Effector memory CD4-positive, alpha-beta T cell (primary cell): ENCODE data around the gene C2.
A peak's percentile ranks its signal among the peaks of the same experiment; 100 is the strongest.
"Not testable (repeated sequence)": the region's sequence is repeated elsewhere in the genome, so short reads cannot be mapped to it uniquely, and the experiment has no call there.

Experiments
- DNase-seq, 3 donors: peaks; one replicate each; pipeline ENCODE4 v3.0.0-alpha.2; 2020
- H3K27ac ChIP-seq: 2 replicates; pipeline ENCODE4 v1.7.0; 2013; ENCODE audit warnings: mild to moderate bottlenecking, low read length, moderate library complexity; ENCODE audit not compliant: insufficient read depth, poor library complexity, severe bottlenecking
- H3K27me3 ChIP-seq: replicated peaks from 2 replicates; pipeline ENCODE4 v1.7.0; 2013; ENCODE audit warnings: mild to moderate bottlenecking, low read length; ENCODE audit not compliant: insufficient read depth, control insufficient read depth, poor library complexity, severe bottlenecking
- H3K36me3 ChIP-seq: 2 replicates; pipeline ENCODE4 v1.7.0; 2013; ENCODE audit warnings: mild to moderate bottlenecking, low read length, moderate library complexity; ENCODE audit not compliant: control insufficient read depth, insufficient read depth
- H3K4me1 ChIP-seq: 2 replicates; pipeline ENCODE4 v1.7.0; 2013; ENCODE audit warnings: low read length, mild to moderate bottlenecking; ENCODE audit not compliant: control insufficient read depth, insufficient read depth, poor library complexity, severe bottlenecking
- H3K4me3 ChIP-seq: 2 replicates; pipeline ENCODE4 v1.7.0; 2013; ENCODE audit warnings: low read length, low read depth, mild to moderate bottlenecking; ENCODE audit not compliant: insufficient read depth, poor library complexity, severe bottlenecking
- H3K9me3 ChIP-seq: 2 replicates; pipeline ENCODE4 v1.7.0; 2013; ENCODE audit warnings: mild to moderate bottlenecking, low read length, moderate library complexity; ENCODE audit not compliant: control insufficient read depth

C2 gene

DNA sequence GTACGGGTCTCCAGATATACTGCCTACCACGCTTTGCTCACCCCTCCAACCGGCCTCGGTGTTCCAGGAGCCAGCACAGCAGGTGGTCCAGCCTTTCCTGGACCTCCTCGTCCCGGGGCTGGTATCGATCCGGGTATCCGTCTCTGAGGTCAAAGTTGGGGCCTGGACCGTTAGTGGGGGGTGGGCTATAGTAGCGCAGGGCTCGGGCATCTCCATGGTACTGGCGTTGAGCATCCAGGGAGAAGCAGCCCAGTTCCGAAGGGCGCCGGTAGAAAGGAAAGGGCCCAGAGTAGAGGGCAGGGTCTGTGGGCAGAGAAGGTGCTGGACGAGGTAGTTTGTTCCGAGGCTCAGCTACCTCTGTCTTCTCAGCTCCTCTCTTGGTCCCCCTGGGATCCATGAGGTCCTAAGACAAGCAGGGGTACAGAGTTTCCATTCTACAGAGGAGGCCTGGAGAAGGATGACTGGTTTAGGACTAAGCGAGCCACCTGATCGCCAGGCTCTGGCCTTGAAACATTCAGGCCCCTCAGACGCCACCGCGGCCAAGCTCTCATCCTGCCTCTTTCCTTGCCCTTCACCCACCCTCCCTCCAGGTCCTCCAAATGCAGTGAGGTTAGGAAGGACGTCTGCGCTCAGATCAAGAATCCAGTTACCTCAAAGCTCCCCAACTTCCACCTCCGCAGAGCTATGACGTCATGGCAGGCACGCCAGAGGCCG is 43.9 kb downstream of the C2 start:
- Histone ChIP-seq H3K9me3 (no peaks in the 10 kb centered on the region), H3K27ac (peak overlapping the region; percentile 98), H3K4me1 (peaks cover 21% of the 10 kb centered on the region), H3K27me3 (no peaks in the 10 kb centered on the region), H3K36me3 (peaks cover 40% of the 10 kb centered on the region), H3K4me3 (peak overlapping the region; percentile 58)
- DNase-seq, result no peak

DNA sequence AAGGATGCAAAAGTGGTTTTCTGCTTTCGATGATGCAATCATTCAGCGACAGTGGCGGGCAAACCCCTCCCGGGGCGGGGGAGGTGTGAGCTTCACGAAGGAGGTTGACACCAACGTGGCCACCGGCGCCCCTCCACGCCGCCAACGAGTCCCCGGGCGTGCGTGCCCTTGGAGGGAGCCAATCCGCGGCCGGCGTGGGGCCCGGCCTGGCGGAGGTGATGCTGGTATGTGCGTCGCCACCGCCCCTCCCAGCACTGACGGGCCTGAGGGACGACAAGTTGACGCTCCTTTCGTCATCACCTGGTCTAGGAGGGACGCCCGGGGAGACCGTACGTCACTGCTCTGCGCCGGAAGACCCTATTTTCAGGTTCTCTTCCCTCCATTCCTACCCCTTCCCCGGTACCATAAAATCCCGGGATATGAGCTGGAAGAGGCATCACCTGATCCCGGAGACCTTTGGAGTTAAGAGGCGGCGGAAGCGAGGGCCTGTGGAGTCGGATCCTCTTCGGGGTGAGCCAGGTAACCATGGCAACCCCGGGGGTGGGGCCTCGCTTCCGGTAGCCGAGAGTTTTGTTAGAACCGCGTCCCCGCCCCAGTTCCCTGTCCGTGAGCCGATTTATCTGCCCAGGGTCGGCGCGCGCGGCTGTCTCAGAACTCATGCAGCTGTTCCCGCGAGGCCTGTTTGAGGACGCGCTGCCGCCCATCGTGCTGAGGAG is 44.6 kb downstream of the C2 start, which contains the start of gene DXO:
Gene DXO (minus strand): TSS at position 146 of the 716 bp plus-strand sequence. CDS start 463 bp downstream, outside the sequence.
- Histone ChIP-seq H3K9me3 (no peaks in the 10 kb centered on the region), H3K27me3 (no peaks in the 10 kb centered on the region), H3K36me3 (peaks cover 32% of the 10 kb centered on the region), H3K4me3 (peak within 1 kb of the TSS; percentile 58), H3K4me1 (peaks cover 21% of the 10 kb centered on the region), H3K27ac (peak within 1 kb of the TSS; percentile 98)
- peak; percentile 98 to 99 (median 99) for DNase-seq

DNA sequence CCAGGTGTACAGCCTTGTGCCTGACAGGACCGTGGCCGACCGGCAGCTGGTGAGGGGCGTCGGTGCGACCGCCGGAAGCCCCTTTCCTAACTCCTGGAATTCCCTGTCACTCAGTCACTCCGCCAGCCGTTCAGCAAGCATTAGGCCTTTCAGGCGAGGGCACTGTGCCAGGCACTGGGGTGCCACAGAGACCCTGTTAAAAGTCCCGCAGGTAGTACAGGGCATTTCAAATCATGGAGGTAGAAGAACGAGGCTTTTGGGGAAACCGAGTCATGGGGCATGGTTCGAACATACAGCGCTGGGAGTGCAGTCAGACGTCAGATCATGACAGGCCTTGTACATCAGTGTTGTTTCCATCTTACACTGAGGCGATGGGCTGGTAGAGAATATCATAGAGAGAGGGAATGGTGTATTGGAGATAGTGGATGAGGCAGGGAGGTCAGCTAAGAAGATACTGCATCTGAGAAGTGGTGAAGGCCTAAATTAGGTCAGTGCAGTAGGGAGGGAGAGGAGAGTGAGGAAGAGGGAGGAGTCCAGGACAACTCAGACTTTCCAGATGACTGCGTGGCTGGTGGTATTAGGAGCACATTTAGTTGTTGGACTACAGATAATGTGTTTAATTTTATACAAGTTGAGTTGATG is 45.3 kb downstream of the C2 start:
- Histone ChIP-seq H3K27me3 (no peaks in the 10 kb centered on the region), H3K36me3 (peaks cover 26% of the 10 kb centered on the region), H3K9me3 (no peaks in the 10 kb centered on the region), H3K4me1 (peaks cover 21% of the 10 kb centered on the region), H3K4me3 (peak overlapping the region; percentile 58), H3K27ac (peak overlapping the region; percentile 98)
- no peak for DNase-seq

DNA sequence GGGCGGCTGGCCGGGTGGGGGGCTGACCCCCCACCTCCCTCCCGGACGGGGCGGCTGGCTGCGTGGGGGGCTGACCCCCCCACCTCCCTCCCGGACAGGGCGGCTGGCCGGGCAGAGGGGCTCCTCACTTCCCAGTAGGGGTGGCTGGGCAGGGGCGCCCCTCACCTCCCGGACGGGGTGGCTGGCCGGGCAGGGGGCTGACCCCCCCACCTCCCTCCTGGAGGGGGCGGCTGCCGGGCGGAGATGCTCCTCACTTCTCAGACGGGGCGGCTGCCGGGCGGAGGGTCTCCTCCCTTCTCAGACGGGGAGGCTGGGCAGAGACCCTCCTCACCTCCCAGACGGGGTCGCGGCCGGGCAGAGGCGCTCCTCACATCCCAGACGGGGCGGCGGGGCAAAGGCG is 48.5 kb downstream of the C2 start:
- DNase-seq, H3K27ac ChIP-seq, H3K4me3 ChIP-seq, H3K36me3 ChIP-seq, H3K27me3 ChIP-seq, H3K9me3 ChIP-seq: not testable (repeated sequence)
- H3K4me1 ChIP-seq, result peaks cover 17% of the 10 kb centered on the region

DNA sequence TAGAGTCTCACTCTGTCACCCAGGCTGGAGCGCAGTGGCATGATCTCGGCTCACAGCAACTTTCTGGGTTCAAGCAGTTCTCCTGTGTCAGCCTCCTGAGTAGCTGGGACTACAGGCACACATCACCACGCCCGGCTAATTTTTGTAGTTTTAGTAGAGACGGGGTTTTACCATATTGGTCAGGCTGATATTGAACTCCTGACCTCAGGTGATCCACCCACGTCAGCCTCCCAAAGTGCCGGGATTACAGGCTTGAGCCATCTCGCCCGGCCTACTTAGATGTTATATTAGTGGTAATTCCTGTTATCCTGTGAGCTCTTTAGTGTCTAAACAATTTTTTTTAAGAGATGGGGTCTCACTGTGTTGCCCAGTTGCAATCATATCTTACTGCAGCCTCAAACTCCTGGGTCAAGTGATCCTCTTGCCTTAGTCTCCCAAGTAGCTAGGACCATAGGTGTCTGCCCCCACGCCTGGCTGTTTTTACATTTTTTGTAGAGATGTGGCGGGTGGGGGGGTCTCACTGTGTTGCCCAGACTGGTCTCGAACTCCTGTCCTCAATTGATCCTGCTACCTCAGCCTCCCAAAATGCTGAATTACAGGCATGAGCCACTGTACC is 50.4 kb downstream of the C2 start:
- peaks cover 7% of the 10 kb centered on the region for H3K36me3 ChIP-seq
- H3K9me3 ChIP-seq, result no peaks in the 10 kb centered on the region
- no peak overlapping the region for H3K4me3 ChIP-seq
- H3K27me3 ChIP-seq, result no peaks in the 10 kb centered on the region
- no peak overlapping the region for H3K27ac ChIP-seq
- no peak for DNase-seq
- H3K4me1 ChIP-seq, result peaks cover 7% of the 10 kb centered on the region

DNA sequence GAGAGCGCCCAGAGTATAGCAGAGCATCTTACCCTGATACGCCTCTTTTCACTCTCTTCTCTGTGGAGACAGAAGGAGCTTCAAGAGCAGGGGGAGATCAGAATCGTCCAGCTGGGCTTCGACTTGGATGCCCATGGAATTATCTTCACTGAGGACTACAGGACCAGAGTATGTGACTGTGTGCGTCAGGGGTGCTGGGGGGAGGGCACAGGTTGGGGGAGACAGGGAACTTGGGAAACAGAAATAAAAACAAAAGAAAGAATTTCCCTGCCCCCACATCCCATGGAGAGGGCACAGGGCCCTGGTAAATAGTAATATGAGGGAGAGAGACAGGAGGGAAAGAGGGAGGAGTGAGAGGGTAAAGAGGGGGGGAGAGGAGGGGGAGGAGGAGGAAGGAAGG is 51.3 kb downstream of the C2 start:
- H3K4me3 ChIP-seq, result no peak overlapping the region
- no peak for DNase-seq
- no peaks in the 10 kb centered on the region for H3K27me3 ChIP-seq
- H3K27ac ChIP-seq, result no peak overlapping the region
- H3K4me1 ChIP-seq, result peaks cover 5% of the 10 kb centered on the region
- H3K9me3 ChIP-seq, result no peaks in the 10 kb centered on the region
- peaks cover 7% of the 10 kb centered on the region for H3K36me3 ChIP-seq

DNA sequence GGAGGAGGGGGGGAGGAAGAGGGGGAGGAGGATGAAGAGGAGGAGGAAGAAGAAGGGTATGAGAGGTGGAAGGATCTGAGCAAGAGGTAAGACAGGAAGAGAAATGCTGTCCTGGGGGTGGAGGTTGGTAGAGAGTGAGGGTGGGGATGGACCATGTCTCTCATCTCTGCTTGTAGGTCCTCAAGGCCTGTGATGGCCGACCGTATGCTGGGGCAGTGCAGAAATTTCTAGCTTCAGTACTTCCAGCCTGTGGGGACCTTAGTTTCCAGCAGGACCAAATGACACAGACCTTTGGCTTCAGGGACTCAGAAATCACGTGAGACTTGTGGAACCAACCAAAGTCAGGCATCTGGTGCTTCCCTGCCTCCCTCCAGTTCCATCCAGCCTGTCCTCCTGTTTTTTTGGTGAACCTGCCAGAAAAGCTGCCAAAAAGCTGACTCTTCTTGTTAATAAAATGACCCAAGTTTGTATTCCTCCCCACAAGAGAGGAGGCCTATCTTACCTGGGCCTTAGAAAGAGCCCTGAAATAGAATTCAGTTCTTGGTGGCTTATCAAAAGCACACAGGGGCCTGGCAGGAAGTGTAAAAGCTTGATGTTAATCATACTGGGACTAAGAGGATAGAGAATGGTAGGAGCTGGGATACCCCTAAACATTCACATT is 51.9 kb downstream of the C2 start:
- DNase-seq, result no peak
- Histone ChIP-seq H3K4me1 (peaks cover 5% of the 10 kb centered on the region), H3K36me3 (peaks cover 7% of the 10 kb centered on the region), H3K4me3 (no peak overlapping the region), H3K27ac (no peak overlapping the region), H3K9me3 (no peaks in the 10 kb centered on the region), H3K27me3 (no peaks in the 10 kb centered on the region)

DNA sequence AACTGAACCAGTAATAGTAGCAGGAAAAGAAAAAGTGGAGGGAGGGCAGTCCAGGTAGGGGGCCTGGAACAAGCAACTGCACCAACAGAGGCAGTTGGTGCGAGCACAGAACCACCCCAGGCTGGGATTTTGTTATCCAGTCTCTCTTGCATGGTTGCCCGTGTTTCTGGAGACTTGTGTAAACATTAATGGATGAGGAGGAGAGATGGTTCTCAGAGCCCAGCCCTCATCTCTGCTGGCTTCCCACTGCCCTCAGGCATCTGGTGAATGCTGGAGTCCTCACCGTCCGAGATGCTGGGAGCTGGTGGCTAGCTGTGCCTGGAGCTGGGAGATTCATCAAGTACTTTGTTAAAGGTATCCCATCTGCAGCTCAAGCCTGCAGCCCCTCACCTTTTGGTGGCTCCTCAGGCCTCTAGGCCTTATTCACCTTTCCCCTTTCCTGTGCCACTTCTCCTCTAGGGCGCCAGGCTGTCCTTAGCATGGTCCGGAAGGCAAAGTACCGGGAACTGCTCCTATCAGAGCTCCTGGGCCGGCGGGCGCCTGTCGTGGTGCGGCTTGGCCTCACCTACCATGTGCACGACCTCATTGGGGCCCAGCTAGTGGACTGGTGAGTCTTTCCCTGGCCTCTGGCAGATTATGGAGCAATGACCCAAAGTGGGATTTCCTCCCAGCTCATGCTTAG is 52.8 kb downstream of the C2 start:
- not testable (repeated sequence) for H3K4me3 ChIP-seq, H3K9me3 ChIP-seq, H3K27me3 ChIP-seq, DNase-seq, H3K36me3 ChIP-seq, H3K27ac ChIP-seq, H3K4me1 ChIP-seq

DNA sequence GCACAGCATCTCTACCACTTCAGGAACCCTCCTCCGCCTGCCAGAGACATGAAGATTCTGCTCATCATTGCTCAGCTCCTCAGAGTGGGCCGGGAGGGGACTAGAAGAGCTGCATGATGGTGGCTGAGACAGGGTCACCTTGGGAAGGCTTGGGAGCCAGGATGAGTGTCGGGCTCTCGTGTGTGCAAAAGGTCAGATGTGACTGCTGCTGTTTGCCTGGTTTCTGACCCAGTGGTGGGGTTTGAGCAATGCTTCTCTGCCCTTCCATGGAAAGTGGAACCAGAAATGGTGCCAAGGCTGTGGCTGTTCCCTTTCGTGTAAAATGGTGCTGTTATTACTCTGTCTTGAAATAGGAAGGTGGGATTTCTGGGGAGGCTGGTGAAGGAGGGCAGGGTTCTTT is 53.5 kb downstream of the C2 start:
- not testable (repeated sequence) for H3K27me3 ChIP-seq, H3K27ac ChIP-seq, H3K36me3 ChIP-seq, H3K4me3 ChIP-seq, DNase-seq, H3K4me1 ChIP-seq, H3K9me3 ChIP-seq
